GM19468 (cell line): ENCODE results near the gene FUT8.

Source experiments
- ATAC-seq: cut with Tn5 transposase; IDR thresholded peaks from one replicate; pipeline ENCODE4 v1.9.1; 2021; ENCODE audit warnings: mild to moderate bottlenecking, moderate library complexity, moderate number of reproducible peaks; ENCODE audit not compliant: unreplicated experiment; ENCODE audit errors: extremely low read depth

The FUT8 gene

GRCh38 chr14:65412032-65412846 lies at the start of gene FUT8:
Gene FUT8 (plus strand): TSS chr14:65412730. CDS start chr14:65561564, 148,834 bp downstream.
- ATAC-seq, result peak; percentile 92

GRCh38 chr14:65366802-65367565 lies 45.5 kb upstream of the FUT8 start:
- ATAC-seq, result no peak

GRCh38 chr14:65369560-65369959 lies 43.0 kb upstream of the FUT8 start:
- no peak for ATAC-seq

GRCh38 chr14:65370801-65371248 lies 41.7 kb upstream of the FUT8 start:
- no peak for ATAC-seq

GRCh38 chr14:65371784-65372183 lies 40.7 kb upstream of the FUT8 start:
- ATAC-seq, result no peak

GRCh38 chr14:65373016-65373670 lies 39.4 kb upstream of the FUT8 start:
- no peak for ATAC-seq

- ATAC-seq, result no peak
Observed at GRCh38 chr14:65373671-65374039, 38.9 kb upstream of the FUT8 start.

- ATAC-seq, result no peak
Observed at GRCh38 chr14:65377576-65377975, 35.0 kb upstream of the FUT8 start.

GRCh38 chr14:65382586-65382985 lies 29.9 kb upstream of the FUT8 start:
- ATAC-seq, result no peak

GRCh38 chr14:65387171-65387570 lies 25.4 kb upstream of the FUT8 start:
- no peak for ATAC-seq

GRCh38 chr14:65387628-65388027 lies 24.9 kb upstream of the FUT8 start:
- no peak for ATAC-seq

GRCh38 chr14:65392296-65392695 lies 20.2 kb upstream of the FUT8 start:
- ATAC-seq, result no peak

GRCh38 chr14:65396082-65396910 lies 16.2 kb upstream of the FUT8 start:
- ATAC-seq, result no peak

GRCh38 chr14:65403231-65403630 lies 9.3 kb upstream of the FUT8 start:
- no peak for ATAC-seq

GRCh38 chr14:65408113-65408512 lies 4.4 kb upstream of the FUT8 start:
- ATAC-seq, result no peak

GRCh38 chr14:65410640-65411039 lies 1.9 kb upstream of the FUT8 start:
- no peak for ATAC-seq

- no peak for ATAC-seq
Observed at GRCh38 chr14:65411656-65412031, 886 bp upstream of the FUT8 start.

- ATAC-seq, result no peak
Observed at GRCh38 chr14:65412856-65413738, 567 bp downstream of the FUT8 start.

- ATAC-seq, result no peak
Observed at GRCh38 chr14:65413739-65414045, 1.2 kb downstream of the FUT8 start.
